GM10266 (cell line): ENCODE measurements around the gene GNA12.
A peak's percentile ranks its signal among the peaks of the same experiment; 100 is the strongest.

ENCODE experiments used
- DNase-seq: peaks from one replicate; pipeline ENCODE4 v3.0.0; 2012; ENCODE audit errors: extremely low spot score
- TF ChIP-seq, protein P1 (sequence below): IDR thresholded peaks from 2 replicates; pipeline ENCODE4 v1.5.1; 2012; ENCODE audit warnings: mild to moderate bottlenecking, low read depth; ENCODE audit not compliant: control insufficient read depth, insufficient read depth; ENCODE audit errors: missing control alignments

Gene GNA12

GRCh38 chr7:2759736-2760097 is 84.4 kb downstream of the GNA12 start:
- TF ChIP-seq, protein P1, sequence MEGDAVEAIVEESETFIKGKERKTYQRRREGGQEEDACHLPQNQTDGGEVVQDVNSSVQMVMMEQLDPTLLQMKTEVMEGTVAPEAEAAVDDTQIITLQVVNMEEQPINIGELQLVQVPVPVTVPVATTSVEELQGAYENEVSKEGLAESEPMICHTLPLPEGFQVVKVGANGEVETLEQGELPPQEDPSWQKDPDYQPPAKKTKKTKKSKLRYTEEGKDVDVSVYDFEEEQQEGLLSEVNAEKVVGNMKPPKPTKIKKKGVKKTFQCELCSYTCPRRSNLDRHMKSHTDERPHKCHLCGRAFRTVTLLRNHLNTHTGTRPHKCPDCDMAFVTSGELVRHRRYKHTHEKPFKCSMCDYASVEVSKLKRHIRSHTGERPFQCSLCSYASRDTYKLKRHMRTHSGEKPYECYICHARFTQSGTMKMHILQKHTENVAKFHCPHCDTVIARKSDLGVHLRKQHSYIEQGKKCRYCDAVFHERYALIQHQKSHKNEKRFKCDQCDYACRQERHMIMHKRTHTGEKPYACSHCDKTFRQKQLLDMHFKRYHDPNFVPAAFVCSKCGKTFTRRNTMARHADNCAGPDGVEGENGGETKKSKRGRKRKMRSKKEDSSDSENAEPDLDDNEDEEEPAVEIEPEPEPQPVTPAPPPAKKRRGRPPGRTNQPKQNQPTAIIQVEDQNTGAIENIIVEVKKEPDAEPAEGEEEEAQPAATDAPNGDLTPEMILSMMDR: no peak
- no peak for DNase-seq

DNA sequence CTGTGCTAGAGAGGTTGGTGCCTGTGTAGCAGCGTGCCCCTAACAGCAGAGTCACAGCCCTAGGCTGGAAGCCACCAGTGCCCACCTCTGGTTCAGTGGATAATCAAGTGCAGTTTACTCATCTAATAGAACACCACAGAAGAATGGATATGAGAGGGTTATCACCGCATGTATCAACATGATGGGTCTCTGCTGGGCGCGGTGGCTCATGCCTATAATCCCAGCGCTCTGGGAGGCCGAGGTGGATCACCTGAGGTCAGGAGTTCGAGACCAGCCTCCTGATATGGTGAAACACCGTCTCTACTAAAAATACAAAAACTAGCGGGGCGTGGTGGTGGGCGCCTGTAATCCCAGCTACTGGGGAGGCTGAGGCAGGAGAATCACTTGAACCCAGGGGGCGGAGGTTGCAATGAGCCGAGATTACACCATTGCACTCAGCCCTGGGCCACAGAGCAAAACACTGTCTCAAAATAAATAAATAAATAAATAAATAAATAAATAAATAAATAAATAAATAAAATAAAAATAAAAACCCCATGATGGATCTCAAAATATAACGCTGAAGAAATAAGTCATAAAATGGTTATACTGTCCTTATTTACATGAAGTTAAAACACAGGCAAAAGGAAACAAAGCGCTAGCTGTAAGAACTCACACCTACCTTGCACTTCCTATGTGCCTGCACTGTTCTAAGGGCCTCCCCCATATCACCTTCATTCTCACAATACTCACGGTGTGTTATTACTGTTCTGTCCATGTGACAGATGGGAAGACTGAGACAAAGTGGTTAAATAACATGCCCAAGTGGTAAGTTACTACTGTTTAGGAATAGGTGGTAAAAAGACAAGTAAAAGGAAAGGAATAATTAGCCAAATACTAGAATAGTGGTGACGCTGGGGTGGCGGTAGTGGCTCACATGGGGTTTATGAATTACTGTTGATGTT is 85.2 kb downstream of the GNA12 start:
- TF ChIP-seq, protein P1: no peak
- no peak for DNase-seq

DNA sequence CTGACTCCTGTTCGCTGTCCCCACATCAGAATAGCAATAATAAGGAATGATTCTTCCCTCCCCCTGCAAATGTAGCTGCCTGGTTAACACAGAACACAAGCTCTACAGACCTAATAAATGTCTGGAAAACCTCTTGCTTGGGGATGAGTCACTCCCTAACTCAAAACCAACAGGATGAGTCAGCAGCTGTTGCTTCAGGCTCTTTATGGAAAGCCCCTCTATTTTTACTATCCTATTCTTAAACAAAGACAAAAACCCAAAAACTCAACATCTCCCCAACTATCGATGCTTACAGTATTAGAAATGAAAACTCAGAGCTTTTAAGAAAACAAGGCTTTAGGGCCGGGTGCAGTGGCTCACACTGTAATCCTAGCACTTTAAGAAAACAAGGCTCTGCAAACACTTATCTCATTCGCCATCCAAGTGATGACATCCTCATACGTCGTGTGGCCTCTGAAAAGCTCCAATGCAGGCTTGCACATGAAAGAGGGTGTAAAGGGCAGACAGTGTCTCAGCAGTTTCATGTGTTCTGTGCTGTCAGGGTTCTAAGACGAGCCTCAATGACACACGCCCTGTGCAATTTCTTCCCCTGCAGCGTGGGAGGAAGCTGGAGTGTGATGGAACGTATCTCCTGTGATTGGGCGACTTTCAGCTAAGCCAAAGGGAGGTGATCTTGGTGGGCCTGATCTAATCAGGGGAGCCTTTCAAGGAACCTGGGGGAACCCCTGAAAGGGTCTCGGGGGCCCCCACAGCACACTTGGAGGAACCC is 86.0 kb downstream of the GNA12 start:
- TF ChIP-seq, protein P1: no peak
- DNase-seq: peak; percentile 73

- TF ChIP-seq, protein P1: no peak
- no peak for DNase-seq
These were observed 86.7 kb downstream of the GNA12 start for GRCh38 chr7:2757361-2757903.

GRCh38 chr7:2755531-2755930 is 88.6 kb downstream of the GNA12 start:
- no peak for DNase-seq
- TF ChIP-seq, protein P1: no peak

- TF ChIP-seq, protein P1: no peak
- no peak for DNase-seq
These were observed 89.2 kb downstream of the GNA12 start for GRCh38 chr7:2754912-2755311.
